CD14-positive monocyte (primary cell): ENCODE data around the gene RBM12. TPM values are rescaled to one million over a fixed set of nuclear protein-coding genes. Genes with fewer than 3 reads are reported as not detected.

Experiments used
- DNase-seq, 3 donors: peaks; one replicate each; pipeline ENCODE4 v3.0.0-alpha.2; 2011 to 2022
- H2AFZ ChIP-seq: 2 replicates; pipeline ENCODE4 v1.6.0; 2012; ENCODE audit warnings: mild to moderate bottlenecking, low read depth, low read length, inconsistent platforms; ENCODE audit not compliant: insufficient read depth, poor library complexity, severe bottlenecking
- H3K27ac ChIP-seq, 2 donors: 1 replicate in 1 of 2; 2 replicates in 1 of 2; pipeline ENCODE4 v1.5.1; 2012 to 2013; ENCODE audit warnings: low read length in 2 of 2, control low read depth in 1 of 2, inconsistent platforms in 1 of 2, low read depth in 1 of 2, mild to moderate bottlenecking in 1 of 2
- H3K27me3 ChIP-seq, 2 donors: one replicate each; pipeline versions ENCODE4 v1.6.0 to v1.6.1; 2011 to 2013; ENCODE audit warnings: low read length in 2 of 2; ENCODE audit not compliant: control insufficient read depth in 2 of 2, insufficient read depth in 2 of 2
- H3K36me3 ChIP-seq, 2 donors: replicated peaks in 1 of 2; 1 replicate in 1 of 2; 2 replicates in 1 of 2; pipeline versions ENCODE4 v1.5.1 to v1.6.1; 2012 to 2013; ENCODE audit warnings: low read length in 2 of 2, control low read depth in 1 of 2, inconsistent platforms in 1 of 2, mild to moderate bottlenecking in 1 of 2; ENCODE audit not compliant: insufficient read depth in 2 of 2, control insufficient read depth in 1 of 2
- H3K4me1 ChIP-seq, 2 donors: 1 replicate in 1 of 2; 2 replicates in 1 of 2; pipeline versions ENCODE4 v1.5.1 to v1.6.1; 2012 to 2013; ENCODE audit warnings: low read length in 2 of 2, control low read depth in 1 of 2, inconsistent platforms in 1 of 2, mild to moderate bottlenecking in 1 of 2, moderate library complexity in 1 of 2; ENCODE audit not compliant: insufficient read depth in 2 of 2, control insufficient read depth in 1 of 2
- H3K4me2 ChIP-seq: replicated peaks from 2 replicates; pipeline ENCODE3; 2012; ENCODE audit warnings: low read length, moderate library complexity, mild to moderate bottlenecking; ENCODE audit not compliant: poor library complexity, severe bottlenecking; ENCODE audit errors: extremely low read depth
- H3K4me3 ChIP-seq, 3 experiments: fragments of 200-600 bp in 1 of 3; sonication (generic) in 1 of 3; replicated peaks in 1 of 3; 1 replicate in 2 of 3; 2 replicates in 1 of 3; pipeline ENCODE4 v1.5.1; 2011 to 2013; ENCODE audit warnings: low read length in 3 of 3, mild to moderate bottlenecking in 3 of 3, control low read depth in 2 of 3, low read depth in 2 of 3, inconsistent platforms in 1 of 3, moderate library complexity in 1 of 3
- H3K79me2 ChIP-seq: 2 replicates; pipeline ENCODE4 v1.6.0; 2012; ENCODE audit warnings: mild to moderate bottlenecking, control low read depth, inconsistent platforms, low read length, moderate library complexity; ENCODE audit not compliant: insufficient read depth
- H3K9ac ChIP-seq: 2 replicates; pipeline ENCODE4 v1.6.0; 2017; ENCODE audit warnings: low read length, mild to moderate bottlenecking; ENCODE audit not compliant: insufficient read depth, poor library complexity, severe bottlenecking
- H3K9me3 ChIP-seq, 2 donors: replicated peaks in 1 of 2; 1 replicate in 1 of 2; 2 replicates in 1 of 2; pipeline versions ENCODE4 v1.5.1 to v1.6.1; 2012 to 2013; ENCODE audit warnings: low read length in 2 of 2, control low read depth in 1 of 2; ENCODE audit not compliant: control insufficient read depth in 1 of 2, insufficient read depth in 1 of 2
- H4K20me1 ChIP-seq: 2 replicates; pipeline ENCODE4 v1.6.0; 2012; ENCODE audit warnings: mild to moderate bottlenecking, low read length, control low read depth, moderate library complexity; ENCODE audit not compliant: insufficient read depth
- H3K27ac Mint-ChIP-seq, 7 donors: one replicate each; pipeline ENCODE4 v1.8.0; 2020; ENCODE audit warnings: mild to moderate bottlenecking in 7 of 7, mixed read lengths in 7 of 7, moderate library complexity in 6 of 7, inconsistent platforms in 2 of 7
- H3K27me3 Mint-ChIP-seq, 3 donors: one replicate each; pipeline ENCODE4 v1.8.0; 2021 to 2022; ENCODE audit warnings: low read depth in 3 of 3, mild to moderate bottlenecking in 3 of 3, mixed read lengths in 3 of 3, moderate library complexity in 3 of 3, inconsistent platforms in 1 of 3
- H3K36me3 Mint-ChIP-seq, 2 donors: one replicate each; pipeline ENCODE4 v1.8.0; 2020; ENCODE audit warnings: mixed read lengths in 2 of 2, inconsistent platforms in 1 of 2, mild to moderate bottlenecking in 1 of 2
- H3K4me1 Mint-ChIP-seq: one replicate; pipeline ENCODE4 v1.8.0; 2020; ENCODE audit warnings: mild to moderate bottlenecking, mixed read lengths
- H3K4me3 Mint-ChIP-seq, 2 donors: one replicate each; pipeline ENCODE4 v1.8.0; 2020; ENCODE audit warnings: mild to moderate bottlenecking in 2 of 2, mixed read lengths in 2 of 2, moderate library complexity in 1 of 2
- H3K9me3 Mint-ChIP-seq, 7 donors: one replicate each; pipeline ENCODE4 v1.8.0; 2020 to 2022; ENCODE audit warnings: mixed read lengths in 7 of 7, mild to moderate bottlenecking in 6 of 7, moderate library complexity in 6 of 7, inconsistent platforms in 2 of 7
- CTCF ChIP-seq: fragments of 200-600 bp; IDR thresholded peaks from one replicate; pipeline ENCODE4 v1.8.0; 2022; ENCODE audit warnings: antibody characterized with exemption, mild to moderate bottlenecking
- WGBS: methylation state at CpG from one replicate; pipeline ENCODE4 v1.1.5; 2013; ENCODE audit warnings: missing lambda C conversion rate; ENCODE audit not compliant: insufficient coverage; 5-methylcytosine and 5-hydroxymethylcytosine counted together
- intact Hi-C, 2 donors: fragments of 100-400 bp; cut with micrococcal nuclease; formaldehyde crosslinking; loops; one replicate each; pipeline versions ENCODE4 v1.15.0 to v1.15.1; 2023
- polyA plus RNA-seq, 3 donors: library from polyadenylated mRNA; depleted of rRNA in 1 of 3; unstranded in 2 of 3; stranded (reverse) in 1 of 3; fragments of 300-500 nt in 2 of 3; fragments of >200 nt in 1 of 3; fragmentation: Illumina TruSeq in 2 of 3; gene quantifications; 1 replicate in 2 of 3; 2 replicates in 1 of 3; pipeline ENCODE4 v1.2.3, GENCODE V29; 2012 to 2021

The RBM12 gene
- polyA plus RNA-seq, 3 donors, result 21.5 to 32.8 (median 30.4) TPM

GRCh38 chr20:35654415-35654814 is 10.3 kb downstream of the RBM12 start:
- WGBS, result 98% methylated on average over 9 of the region's 9 CpGs
- no peak overlapping the region for H3K27ac Mint-ChIP-seq
- no peak overlapping the region for H2AFZ ChIP-seq
- H4K20me1 ChIP-seq, result peaks cover 99% of the 10 kb centered on the region
- no peak overlapping the region for H3K4me2 ChIP-seq
- H3K4me1 Mint-ChIP-seq, result peaks cover 6% of the 10 kb centered on the region
- DNase-seq, result no peak
- H3K27me3 Mint-ChIP-seq, result no peaks in the 10 kb centered on the region
- H3K4me3 ChIP-seq, result no peak overlapping the region
- no peak overlapping the region for H3K27ac ChIP-seq
- H3K4me1 ChIP-seq, result no peaks in the 10 kb centered on the region
- no peak for TF ChIP-seq CTCF
- peaks cover 18 to 19% of the 10 kb centered on the region in 2 donors for H3K36me3 Mint-ChIP-seq
- no peak overlapping the region for H3K9ac ChIP-seq
- peaks cover 99% of the 10 kb centered on the region for H3K79me2 ChIP-seq
- no peaks in the 10 kb centered on the region for H3K27me3 ChIP-seq
- no peak overlapping the region for H3K4me3 Mint-ChIP-seq
- no peaks in the 10 kb centered on the region for H3K9me3 Mint-ChIP-seq
- H3K9me3 ChIP-seq, result no peaks in the 10 kb centered on the region
- peaks cover 47 to 80% of the 10 kb centered on the region in 2 donors for H3K36me3 ChIP-seq
- intact Hi-C loops, result no loop called here

GRCh38 chr20:35653893-35654292 is 10.8 kb downstream of the RBM12 start:
- intact Hi-C loops, result no loop called here
- Histone ChIP-seq H3K27me3 (no peaks in the 10 kb centered on the region), H3K9me3 (no peaks in the 10 kb centered on the region), H2AFZ (no peak overlapping the region), H4K20me1 (peaks cover 99% of the 10 kb centered on the region), H3K4me1 (no peaks in the 10 kb centered on the region), H3K9ac (no peak overlapping the region), H3K4me3 (no peak overlapping the region), H3K36me3 (peaks cover 47 to 82% of the 10 kb centered on the region in 2 donors), H3K79me2 (peaks cover 98% of the 10 kb centered on the region), H3K4me2 (no peak overlapping the region), H3K27ac (no peak overlapping the region)
- H3K9me3 Mint-ChIP-seq, result no peaks in the 10 kb centered on the region
- no peak for TF ChIP-seq CTCF
- DNase-seq, result no peak
- peaks cover 6% of the 10 kb centered on the region for H3K4me1 Mint-ChIP-seq
- H3K36me3 Mint-ChIP-seq, result peaks cover 19 to 23% of the 10 kb centered on the region in 2 donors
- WGBS, result 85% methylated on average over 2 of the region's 4 CpGs
- H3K27me3 Mint-ChIP-seq, result no peaks in the 10 kb centered on the region
- no peak overlapping the region for H3K4me3 Mint-ChIP-seq
- no peak overlapping the region for H3K27ac Mint-ChIP-seq
